Calu3 (cell line): ENCODE results near the gene TCF4. TPM values are rescaled to one million over a fixed set of nuclear protein-coding genes. Genes with fewer than 3 reads are reported as not detected.

Experiments
- BruUV-seq: library from RNA; stranded (reverse); fragments of 400-500 nt; replicated peaks from 2 replicates; lab custom pipeline; 2021; lab: Mats Ljungman, UMichigan
- CTCF ChIA-PET: fragments of 300-600 bp; sonication (Branson Sonifier 250); formaldehyde crosslinking; loops from one replicate; lab custom pipeline; 2022; ENCODE audit warnings: antibody characterized with exemption; lab: Charles Lee
- DNase-seq: peaks from one replicate; pipeline ENCODE4 v3.0.0; 2022
- H3K27ac Mint-ChIP-seq: one replicate; pipeline ENCODE4 v1.8.0; 2022; ENCODE audit warnings: mixed read lengths; ENCODE audit not compliant: unreplicated experiment
- H3K27me3 Mint-ChIP-seq: one replicate; pipeline ENCODE4 v1.8.0; 2022; ENCODE audit warnings: mixed read lengths; ENCODE audit not compliant: unreplicated experiment
- H3K36me3 Mint-ChIP-seq: one replicate; pipeline ENCODE4 v1.8.0; 2022; ENCODE audit warnings: mild to moderate bottlenecking, moderate library complexity, mixed read lengths; ENCODE audit not compliant: insufficient read depth, unreplicated experiment
- H3K4me1 Mint-ChIP-seq: one replicate; pipeline ENCODE4 v1.8.0; 2022; ENCODE audit warnings: mild to moderate bottlenecking, low read depth, mixed read lengths; ENCODE audit not compliant: unreplicated experiment
- H3K4me3 Mint-ChIP-seq: one replicate; pipeline ENCODE4 v1.8.0; 2022; ENCODE audit warnings: mild to moderate bottlenecking, low read depth, moderate library complexity, mixed read lengths; ENCODE audit not compliant: unreplicated experiment
- H3K9me3 Mint-ChIP-seq: one replicate; pipeline ENCODE4 v1.8.0; 2022; ENCODE audit warnings: low read depth, mixed read lengths; ENCODE audit not compliant: unreplicated experiment
- intact Hi-C: fragments of 100-400 bp; cut with micrococcal nuclease; formaldehyde crosslinking; loops from one replicate; pipeline ENCODE4 v1.10.0; 2022; ENCODE audit not compliant: unreplicated experiment
- total RNA-seq: library from RNA; stranded (reverse); gene quantifications from 2 replicates; pipeline ENCODE4 v1.2.3, GENCODE V29; 2022
- TF ChIP-seq, protein P1 (sequence below): fragments of 200-600 bp; IDR thresholded peaks from one replicate; pipeline ENCODE4 v1.8.0; 2022; ENCODE audit warnings: antibody characterized with exemption; ENCODE audit not compliant: unreplicated experiment

Gene TCF4
- total RNA-seq, 1 experiment from 2014 or later: 0.21 TPM

DNA sequence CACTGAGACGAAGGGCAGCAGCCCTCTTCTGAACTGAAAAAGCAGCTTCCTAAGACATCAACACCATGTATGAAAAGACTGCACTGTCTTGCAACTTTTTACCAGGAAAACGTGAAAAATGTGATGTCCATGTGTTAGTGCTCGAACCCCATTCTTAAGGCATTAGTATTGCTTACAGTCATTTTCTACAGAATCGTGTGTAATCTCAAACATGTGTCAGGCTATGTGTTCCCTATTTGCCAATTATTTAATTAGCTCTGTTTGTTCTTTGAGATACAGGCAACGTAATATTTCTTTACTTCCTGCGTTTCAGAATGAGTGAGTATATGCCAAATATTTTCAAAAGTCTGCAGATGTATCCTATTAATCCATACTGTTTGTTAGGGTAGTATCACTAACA is 321.0 kb downstream of the TCF4 start:
- Mint-ChIP-seq H3K27ac (no peak overlapping the region), H3K36me3 (no peaks in the 10 kb centered on the region), H3K9me3 (no peaks in the 10 kb centered on the region), H3K27me3 (no peaks in the 10 kb centered on the region), H3K4me3 (no peak overlapping the region), H3K4me1 (peaks cover 7% of the 10 kb centered on the region)
- DNase-seq: no peak
- no TSS peak for BruUV-seq
- TF ChIP-seq, protein P1, sequence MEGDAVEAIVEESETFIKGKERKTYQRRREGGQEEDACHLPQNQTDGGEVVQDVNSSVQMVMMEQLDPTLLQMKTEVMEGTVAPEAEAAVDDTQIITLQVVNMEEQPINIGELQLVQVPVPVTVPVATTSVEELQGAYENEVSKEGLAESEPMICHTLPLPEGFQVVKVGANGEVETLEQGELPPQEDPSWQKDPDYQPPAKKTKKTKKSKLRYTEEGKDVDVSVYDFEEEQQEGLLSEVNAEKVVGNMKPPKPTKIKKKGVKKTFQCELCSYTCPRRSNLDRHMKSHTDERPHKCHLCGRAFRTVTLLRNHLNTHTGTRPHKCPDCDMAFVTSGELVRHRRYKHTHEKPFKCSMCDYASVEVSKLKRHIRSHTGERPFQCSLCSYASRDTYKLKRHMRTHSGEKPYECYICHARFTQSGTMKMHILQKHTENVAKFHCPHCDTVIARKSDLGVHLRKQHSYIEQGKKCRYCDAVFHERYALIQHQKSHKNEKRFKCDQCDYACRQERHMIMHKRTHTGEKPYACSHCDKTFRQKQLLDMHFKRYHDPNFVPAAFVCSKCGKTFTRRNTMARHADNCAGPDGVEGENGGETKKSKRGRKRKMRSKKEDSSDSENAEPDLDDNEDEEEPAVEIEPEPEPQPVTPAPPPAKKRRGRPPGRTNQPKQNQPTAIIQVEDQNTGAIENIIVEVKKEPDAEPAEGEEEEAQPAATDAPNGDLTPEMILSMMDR: no peak
- CTCF ChIA-PET: interaction anchor here (2.0 kb wide), 1 partner anchor 32 kb away, joined by 5 read pairs; no protein-coding TSS in a partner anchor
- intact Hi-C loops: no loop called here

DNA sequence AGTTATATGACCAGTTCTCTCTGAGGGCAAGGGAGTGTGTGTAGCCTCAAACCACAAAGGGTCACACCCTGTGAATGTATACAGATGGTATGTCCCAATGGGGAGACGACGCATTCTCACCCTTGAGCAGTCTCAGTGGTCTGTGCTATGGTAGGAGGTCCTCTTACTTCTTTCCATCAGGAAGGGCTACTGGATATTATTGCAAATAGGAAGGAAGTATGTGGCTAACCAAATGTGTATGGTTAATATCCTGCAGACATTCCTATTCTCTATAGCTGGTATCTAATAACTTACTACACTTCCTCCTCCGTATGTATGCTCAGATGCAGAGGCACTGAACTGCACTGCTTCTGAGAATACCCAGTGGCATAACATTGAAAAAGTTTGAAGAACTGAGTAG is 322.0 kb downstream of the TCF4 start:
- CTCF ChIA-PET: no interaction called here
- no peak for DNase-seq
- Mint-ChIP-seq H3K4me1 (peaks cover 7% of the 10 kb centered on the region), H3K36me3 (no peaks in the 10 kb centered on the region), H3K27ac (no peak overlapping the region), H3K9me3 (no peaks in the 10 kb centered on the region), H3K27me3 (no peaks in the 10 kb centered on the region), H3K4me3 (no peak overlapping the region)
- no TSS peak for BruUV-seq
- TF ChIP-seq, protein P1: no peak
- intact Hi-C loops: no loop called here

DNA sequence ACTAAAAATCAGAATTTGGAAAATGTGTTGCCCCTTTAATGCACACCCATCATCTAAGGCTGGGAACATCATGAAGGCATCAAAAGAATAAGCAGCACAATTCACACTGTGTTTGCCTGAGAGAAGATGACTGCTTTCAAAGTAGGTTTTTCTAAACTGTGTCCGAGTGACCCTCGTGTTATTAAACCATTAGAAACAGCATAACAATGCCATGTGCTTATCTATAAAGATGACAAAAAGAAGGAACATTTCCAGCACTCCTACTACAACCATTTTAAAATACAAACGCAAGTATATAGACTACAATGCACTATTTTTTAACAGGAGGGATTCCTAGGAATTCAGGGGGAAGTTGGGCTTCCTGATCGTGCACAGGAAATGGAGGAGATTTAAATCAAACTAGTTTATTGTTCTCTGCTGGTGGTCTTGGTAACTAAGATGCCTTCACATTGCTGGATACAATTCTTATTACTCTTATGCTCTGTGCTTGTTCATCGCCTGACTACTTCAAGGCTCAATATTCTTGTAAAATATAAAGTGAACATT is 322.8 kb downstream of the TCF4 start:
- peaks cover 7% of the 10 kb centered on the region for H3K4me1 Mint-ChIP-seq
- H3K4me3 Mint-ChIP-seq: no peak overlapping the region
- DNase-seq: no peak
- no peak overlapping the region for H3K27ac Mint-ChIP-seq
- H3K27me3 Mint-ChIP-seq: no peaks in the 10 kb centered on the region
- TF ChIP-seq, protein P1: no peak
- no TSS peak for BruUV-seq
- no peaks in the 10 kb centered on the region for H3K9me3 Mint-ChIP-seq
- no peaks in the 10 kb centered on the region for H3K36me3 Mint-ChIP-seq
- intact Hi-C loops: no loop called here
- CTCF ChIA-PET: interaction anchor here (1.5 kb wide), 1 partner anchor 31 kb away, joined by 5 read pairs; no protein-coding TSS in a partner anchor

DNA sequence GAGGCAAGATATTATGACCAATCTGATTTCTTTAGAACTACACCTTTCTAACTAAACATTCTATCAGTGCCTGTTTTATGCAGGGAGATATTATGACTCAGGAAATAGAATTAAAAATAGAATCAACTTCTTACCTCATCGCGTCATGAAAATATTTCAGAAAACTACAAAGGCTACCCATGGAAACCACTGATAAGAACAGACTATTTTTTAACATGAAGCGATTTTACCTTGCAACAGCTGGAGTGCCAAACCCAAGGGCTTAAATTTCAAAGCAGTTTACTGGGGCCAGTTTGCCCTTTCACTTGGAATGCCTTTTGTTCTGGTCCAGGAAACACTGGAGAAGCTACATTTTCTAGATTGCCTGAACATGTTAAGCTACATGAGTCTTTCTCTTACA is 323.9 kb downstream of the TCF4 start:
- BruUV-seq: no TSS peak
- TF ChIP-seq, protein P1: no peak
- H3K4me3 Mint-ChIP-seq: no peak overlapping the region
- no peaks in the 10 kb centered on the region for H3K27me3 Mint-ChIP-seq
- CTCF ChIA-PET: interaction anchor here (0.5 to 1.5 kb wide), 4 partner anchors 12 to 1049 kb away, joined by 3 to 5 read pairs (median 4); no protein-coding TSS in a partner anchor
- DNase-seq: no peak
- H3K27ac Mint-ChIP-seq: no peak overlapping the region
- no peaks in the 10 kb centered on the region for H3K36me3 Mint-ChIP-seq
- intact Hi-C loops: no loop called here
- H3K9me3 Mint-ChIP-seq: no peaks in the 10 kb centered on the region
- peaks cover 7% of the 10 kb centered on the region for H3K4me1 Mint-ChIP-seq
